Retinal pigment epithelial cell (primary cell): Measurements from ENCODE around the gene NCKAP5.

Source experiments
- DNase-seq: peaks from one replicate; pipeline ENCODE4 v3.0.0-alpha.2; 2010; ENCODE audit warnings: low read depth
- H3K4me3 ChIP-seq: 2 replicates; pipeline ENCODE4 v1.5.1; 2011; ENCODE audit warnings: mild to moderate bottlenecking, low read length, control low read depth, moderate library complexity
- TF ChIP-seq, protein P1 (sequence below): conservative IDR thresholded peaks from 2 replicates; pipeline ENCODE4 v1.5.1; 2011; ENCODE audit warnings: low read depth, low read length, control low read depth, inconsistent platforms

The NCKAP5 gene

DNA sequence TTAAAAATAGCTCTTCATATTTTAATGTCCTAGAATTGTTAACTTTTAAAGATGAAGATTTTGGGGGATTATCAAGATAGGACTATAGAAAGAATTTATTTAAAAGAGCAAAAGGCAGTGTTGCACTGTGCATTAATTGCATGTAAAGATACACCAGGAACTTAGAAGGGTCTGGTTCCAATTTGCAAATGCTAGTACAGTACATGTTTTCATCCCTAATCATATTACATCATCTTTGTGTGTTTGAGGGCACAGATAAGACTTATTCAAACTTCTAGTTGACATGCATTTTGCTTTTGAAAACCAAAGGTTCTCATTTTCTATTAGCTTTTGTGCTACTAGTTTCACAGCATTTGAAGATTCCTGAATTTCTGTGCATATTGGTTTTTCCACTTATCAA, 666.6 kb downstream of the NCKAP5 start:
- DNase-seq = no peak
- no peak overlapping the region for H3K4me3 ChIP-seq
- TF ChIP-seq, protein P1, sequence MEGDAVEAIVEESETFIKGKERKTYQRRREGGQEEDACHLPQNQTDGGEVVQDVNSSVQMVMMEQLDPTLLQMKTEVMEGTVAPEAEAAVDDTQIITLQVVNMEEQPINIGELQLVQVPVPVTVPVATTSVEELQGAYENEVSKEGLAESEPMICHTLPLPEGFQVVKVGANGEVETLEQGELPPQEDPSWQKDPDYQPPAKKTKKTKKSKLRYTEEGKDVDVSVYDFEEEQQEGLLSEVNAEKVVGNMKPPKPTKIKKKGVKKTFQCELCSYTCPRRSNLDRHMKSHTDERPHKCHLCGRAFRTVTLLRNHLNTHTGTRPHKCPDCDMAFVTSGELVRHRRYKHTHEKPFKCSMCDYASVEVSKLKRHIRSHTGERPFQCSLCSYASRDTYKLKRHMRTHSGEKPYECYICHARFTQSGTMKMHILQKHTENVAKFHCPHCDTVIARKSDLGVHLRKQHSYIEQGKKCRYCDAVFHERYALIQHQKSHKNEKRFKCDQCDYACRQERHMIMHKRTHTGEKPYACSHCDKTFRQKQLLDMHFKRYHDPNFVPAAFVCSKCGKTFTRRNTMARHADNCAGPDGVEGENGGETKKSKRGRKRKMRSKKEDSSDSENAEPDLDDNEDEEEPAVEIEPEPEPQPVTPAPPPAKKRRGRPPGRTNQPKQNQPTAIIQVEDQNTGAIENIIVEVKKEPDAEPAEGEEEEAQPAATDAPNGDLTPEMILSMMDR = no peak

DNA sequence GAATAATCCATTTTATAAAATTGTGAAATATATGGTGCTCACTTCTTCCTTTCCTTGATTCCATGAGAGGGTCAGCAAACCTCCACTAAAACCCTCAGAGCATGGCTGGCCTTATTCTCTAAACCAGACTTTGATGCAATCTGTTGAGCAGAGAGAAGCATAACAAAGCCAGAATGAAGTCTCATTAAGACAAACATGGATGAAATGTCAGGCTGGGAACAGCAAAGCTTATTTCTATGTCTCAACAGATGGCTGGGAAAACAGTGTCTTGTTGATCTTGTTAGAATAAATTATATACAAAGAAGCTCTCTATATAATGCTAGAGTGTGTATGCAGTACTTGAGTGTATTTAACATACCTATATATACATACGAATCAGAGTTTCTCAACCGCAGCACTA, 671.2 kb downstream of the NCKAP5 start:
- DNase-seq = no peak
- TF ChIP-seq, protein P1 = no peak
- H3K4me3 ChIP-seq = no peak overlapping the region

DNA sequence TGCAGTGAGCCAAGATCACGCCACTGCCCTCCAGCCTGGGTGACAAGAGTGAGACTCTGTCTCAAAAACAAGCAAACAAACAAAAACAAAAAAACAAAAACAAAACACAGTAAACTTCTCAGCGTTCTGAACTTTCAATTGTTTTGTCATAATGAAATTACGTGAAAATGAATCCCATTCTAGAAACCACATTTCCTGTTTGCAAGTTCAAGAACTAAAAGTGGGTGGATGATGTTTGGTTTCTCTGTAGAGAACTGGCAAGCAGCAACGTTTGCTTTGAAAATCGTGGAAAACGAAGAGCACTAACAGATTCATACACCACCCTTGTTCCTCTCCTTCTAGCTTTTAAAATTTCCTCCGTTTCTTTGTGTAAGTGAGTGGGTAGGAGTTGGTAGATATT, 672.2 kb downstream of the NCKAP5 start:
- TF ChIP-seq, protein P1 = no peak
- DNase-seq = no peak
- H3K4me3 ChIP-seq = no peak overlapping the region

DNA sequence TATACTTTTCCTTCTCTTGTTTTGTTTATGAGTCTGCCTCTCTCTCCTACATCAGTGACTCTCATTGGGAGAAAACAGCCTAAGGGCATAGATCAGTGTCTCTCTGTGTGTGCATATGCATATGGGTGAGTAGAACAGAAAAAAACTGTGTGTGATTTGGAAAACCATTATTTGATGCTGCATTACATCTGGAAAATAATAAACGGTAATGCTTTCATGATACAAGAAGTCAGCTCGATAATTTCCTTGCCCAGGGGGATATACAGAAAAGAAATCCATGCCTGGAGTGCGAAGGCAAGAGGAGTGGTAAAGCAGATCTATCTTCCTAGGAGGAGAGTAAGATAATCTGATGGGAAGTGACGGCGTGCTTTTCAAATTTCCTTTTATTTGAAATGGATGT, 676.8 kb downstream of the NCKAP5 start:
- DNase-seq = no peak
- TF ChIP-seq, protein P1 = no peak
- H3K4me3 ChIP-seq = no peak overlapping the region

DNA sequence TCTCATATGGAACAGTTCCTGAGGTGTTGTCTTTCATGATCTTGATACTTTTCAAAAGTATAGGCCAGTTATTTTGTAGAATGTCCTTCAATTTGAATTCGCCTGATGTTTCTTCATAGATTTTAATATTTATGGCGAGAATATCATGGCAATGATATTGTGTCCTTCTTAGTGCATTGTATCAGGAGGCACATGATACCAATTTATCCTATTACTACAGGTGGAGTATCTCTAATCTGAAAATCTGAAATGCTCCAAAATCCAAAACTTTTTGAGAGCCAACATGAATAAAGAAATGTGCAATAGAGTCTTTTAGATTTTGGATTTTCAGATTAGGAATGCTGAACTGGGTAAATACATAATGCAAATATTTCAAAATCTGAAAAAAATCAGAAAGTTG, 681.7 kb downstream of the NCKAP5 start:
- no peak for DNase-seq
- TF ChIP-seq, protein P1 = no peak
- H3K4me3 ChIP-seq = no peak overlapping the region

DNA sequence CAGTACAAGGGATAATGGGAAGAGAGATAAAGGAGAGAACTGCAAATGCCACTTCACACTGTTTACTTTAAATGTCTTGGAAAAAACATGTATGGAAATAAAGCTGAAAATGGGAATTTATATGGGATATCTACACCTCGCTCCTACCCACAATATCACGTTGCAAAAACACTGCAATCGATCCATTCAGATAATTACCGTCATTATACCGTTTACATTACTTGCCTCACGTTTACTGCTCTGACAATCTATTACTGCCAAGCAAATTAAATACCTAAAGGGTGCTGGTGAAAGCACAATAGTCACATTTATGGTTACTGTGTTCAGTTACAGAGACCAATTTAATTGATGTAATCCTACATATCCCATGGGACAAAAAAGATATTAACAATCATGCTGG, 683.6 kb downstream of the NCKAP5 start:
- DNase-seq = no peak
- no peak overlapping the region for H3K4me3 ChIP-seq
- TF ChIP-seq, protein P1 = no peak

DNA sequence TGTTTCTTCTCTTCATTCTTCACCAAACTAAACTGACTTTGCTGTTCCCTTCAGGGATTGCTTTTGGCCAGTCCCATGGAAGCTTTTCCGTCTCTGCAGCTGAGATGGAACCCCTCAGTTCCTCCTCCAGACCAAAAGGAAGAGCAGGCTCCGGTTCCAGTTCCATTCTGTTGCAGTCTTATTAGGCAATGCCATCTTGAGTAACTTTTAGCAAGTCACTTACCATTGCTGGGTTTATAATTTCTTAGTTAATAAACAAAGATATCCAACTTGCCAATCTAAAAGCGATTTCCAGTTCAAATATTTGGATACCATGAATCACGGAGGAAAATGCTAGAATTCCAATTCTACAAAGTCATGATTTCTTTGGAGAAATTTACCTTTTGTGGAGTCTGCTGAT, 684.0 kb downstream of the NCKAP5 start:
- TF ChIP-seq, protein P1 = no peak
- no peak overlapping the region for H3K4me3 ChIP-seq
- no peak for DNase-seq
